NCI-H526 (cell line): ENCODE measurements around the gene SPHK2.
A peak's percentile ranks its signal among the peaks of the same experiment; 100 is the strongest.
"Not testable (repeated sequence)": the region's sequence is repeated elsewhere in the genome, so short reads cannot be mapped to it uniquely, and the experiment has no call there.

Experiments used
- DNase-seq, 2 experiments: peaks; one replicate each; lab custom pipeline; 2025; lab: John Stamatoyannopoulos, UW

The SPHK2 gene

GRCh38 chr19:48618916-48619691 lies at the start of gene SPHK2, which contains the start of gene RPL18:
Gene SPHK2, plus strand, starts transcription at chr19:48619506. Its CDS starts 1,009 bp downstream, at chr19:48620515.
Gene RPL18, minus strand, starts transcription at chr19:48619178. Its CDS starts 35 bp downstream, at chr19:48619143.
- DNase-seq: peak; percentile 98 to 99

- no peak for DNase-seq
Observed at GRCh38 chr19:48569814-48570213, 49.5 kb upstream of the SPHK2 start.

- DNase-seq: no peak
Observed at GRCh38 chr19:48571378-48572162, 47.7 kb upstream of the SPHK2 start.

GRCh38 chr19:48573163-48573505 lies 46.2 kb upstream of the SPHK2 start:
- DNase-seq: no peak

GRCh38 chr19:48575931-48576622 lies 43.2 kb upstream of the SPHK2 start:
- no peak for DNase-seq

- DNase-seq: not testable (repeated sequence)
Observed at GRCh38 chr19:48577908-48578307, 41.4 kb upstream of the SPHK2 start.

GRCh38 chr19:48578891-48579290 lies 40.4 kb upstream of the SPHK2 start:
- DNase-seq: no peak

- no peak for DNase-seq
Observed at GRCh38 chr19:48582168-48582567, 37.1 kb upstream of the SPHK2 start.

GRCh38 chr19:48587387-48587786 lies 31.9 kb upstream of the SPHK2 start:
- DNase-seq: no peak

GRCh38 chr19:48588670-48589401 lies 30.5 kb upstream of the SPHK2 start:
- DNase-seq: peak; percentile 56 to 91

- DNase-seq: no peak
Observed at GRCh38 chr19:48591021-48591420, 28.3 kb upstream of the SPHK2 start.

GRCh38 chr19:48595171-48595570 lies 24.1 kb upstream of the SPHK2 start:
- no peak for DNase-seq

- no peak for DNase-seq
Observed at GRCh38 chr19:48595833-48596232, 23.5 kb upstream of the SPHK2 start.

GRCh38 chr19:48596237-48596636 lies 23.1 kb upstream of the SPHK2 start:
- no peak for DNase-seq

- DNase-seq: no peak
Observed at GRCh38 chr19:48596679-48597465, 22.4 kb upstream of the SPHK2 start.

- no peak for DNase-seq
Observed at GRCh38 chr19:48598996-48599700, 20.2 kb upstream of the SPHK2 start.

- no peak for DNase-seq
Observed at GRCh38 chr19:48600679-48601417, 18.5 kb upstream of the SPHK2 start.

- no peak for DNase-seq
Observed at GRCh38 chr19:48603001-48603400, 16.3 kb upstream of the SPHK2 start.

GRCh38 chr19:48603449-48603848 lies 15.9 kb upstream of the SPHK2 start:
- no peak for DNase-seq

- no peak for DNase-seq
Observed at GRCh38 chr19:48603850-48604249, 15.5 kb upstream of the SPHK2 start.
